IMR-90 (cell line): Measurements from ENCODE around the gene LIN7B. TPM values are rescaled to one million over a fixed set of nuclear protein-coding genes. Genes with fewer than 3 reads are reported as not detected.

Source experiments
- ATAC-seq: fragments of 200-7000 bp; cut with Tn5 transposase; 2 replicates; pipeline ENCODE4 v1.9.1; 2020; ENCODE audit warnings: low read depth, mild to moderate bottlenecking, moderate library complexity
- BruUV-seq: library from RNA; stranded (reverse); fragments of 400-500 nt; replicated peaks from 2 replicates; lab custom pipeline; 2021; lab: Mats Ljungman, UMichigan
- CTCF ChIA-PET: fragments of 300-600 bp; formaldehyde crosslinking; extraction: SDS; loops from one replicate; lab custom pipeline; 2021; ENCODE audit warnings: antibody characterized with exemption; lab: Yijun Ruan, JAX
- POLR2A ChIA-PET: fragments of 300-600 bp; sonication (Branson Sonifier 250); formaldehyde crosslinking; loops from one replicate; lab custom pipeline; 2022; ENCODE audit warnings: antibody characterized with exemption; ENCODE audit not compliant: unreplicated experiment; lab: Charles Lee
- DNase-seq: peaks from one replicate; pipeline ENCODE4 v3.0.0; 2013
- H2AFZ ChIP-seq: replicated peaks from 2 replicates; pipeline ENCODE3; 2013; ENCODE audit warnings: low read length, mild to moderate bottlenecking; ENCODE audit not compliant: poor library complexity
- H2AK5ac ChIP-seq: 2 replicates; pipeline ENCODE4 v1.6.1; 2013; ENCODE audit warnings: low read depth, low read length, inconsistent platforms
- H2AK9ac ChIP-seq: replicated peaks from 2 replicates; pipeline ENCODE3; 2013; ENCODE audit warnings: mild to moderate bottlenecking, low read depth, low read length, moderate library complexity; ENCODE audit not compliant: poor library complexity
- H2BK120ac ChIP-seq: 2 replicates; pipeline ENCODE4 v1.6.1; 2013; ENCODE audit warnings: low read depth, low read length, inconsistent platforms
- H2BK15ac ChIP-seq: 3 replicates; pipeline ENCODE4 v1.6.1; 2013; ENCODE audit warnings: low read depth, low read length, inconsistent platforms
- H2BK20ac ChIP-seq: 2 replicates; pipeline ENCODE4 v1.6.1; 2013; ENCODE audit warnings: low read depth, mild to moderate bottlenecking, inconsistent platforms, low read length, moderate library complexity
- H2BK5ac ChIP-seq: 2 replicates; pipeline ENCODE4 v1.6.1; 2013; ENCODE audit warnings: mild to moderate bottlenecking, low read depth, low read length, inconsistent platforms; ENCODE audit not compliant: poor library complexity, severe bottlenecking
- H3K14ac ChIP-seq: replicated peaks from 2 replicates; pipeline ENCODE4 v1.6.1; 2013; ENCODE audit warnings: low read depth, low read length, inconsistent platforms
- H3K18ac ChIP-seq: 2 replicates; pipeline ENCODE4 v1.6.1; 2013; ENCODE audit warnings: low read depth, low read length, control low read depth
- H3K23ac ChIP-seq: 2 replicates; pipeline ENCODE4 v1.6.1; 2013; ENCODE audit warnings: low read depth, low read length, inconsistent platforms
- H3K27ac ChIP-seq: 2 replicates; pipeline ENCODE4 v1.5.1; 2013; ENCODE audit warnings: mild to moderate bottlenecking, control low read depth, low read length; ENCODE audit not compliant: insufficient read depth
- H3K27me3 ChIP-seq: 2 replicates; pipeline ENCODE4 v1.6.1; 2013; ENCODE audit warnings: low read length; ENCODE audit not compliant: control insufficient read depth, insufficient read depth
- H3K36me3 ChIP-seq: 2 replicates; pipeline ENCODE4 v1.6.1; 2013; ENCODE audit warnings: low read length, mixed read lengths; ENCODE audit not compliant: control insufficient read depth, insufficient read depth
- H3K4ac ChIP-seq: 2 replicates; pipeline ENCODE4 v1.6.1; 2013; ENCODE audit warnings: low read depth, low read length, inconsistent platforms
- H3K4me1 ChIP-seq: 2 replicates; pipeline ENCODE4 v1.6.1; 2013; ENCODE audit warnings: low read length, mixed read lengths; ENCODE audit not compliant: control insufficient read depth, insufficient read depth
- H3K4me2 ChIP-seq: 2 replicates; pipeline ENCODE4 v1.6.1; 2013; ENCODE audit warnings: low read depth, mild to moderate bottlenecking, control low read depth, low read length, moderate library complexity
- H3K4me3 ChIP-seq: 2 replicates; pipeline ENCODE4 v1.5.1; 2013; ENCODE audit warnings: low read depth, mild to moderate bottlenecking, control low read depth, low read length, moderate library complexity; ENCODE audit not compliant: insufficient read depth
- H3K56ac ChIP-seq: 2 replicates; pipeline ENCODE4 v1.6.1; 2013; ENCODE audit warnings: low read length, inconsistent platforms; ENCODE audit not compliant: insufficient read depth; ENCODE audit errors: extremely low read depth
- H3K79me1 ChIP-seq, 2 experiments: 2 replicates each; pipeline ENCODE4 v1.6.1; 2013; ENCODE audit warnings: low read length in 2 of 2, inconsistent platforms in 1 of 2, low read depth in 1 of 2
- H3K9ac ChIP-seq: 2 replicates; pipeline ENCODE4 v1.6.1; 2013; ENCODE audit warnings: low read depth, low read length, control low read depth
- H3K9me1 ChIP-seq: 2 replicates; pipeline ENCODE4 v1.6.1; 2013; ENCODE audit warnings: low read length, inconsistent platforms; ENCODE audit not compliant: insufficient read depth
- H3K9me3 ChIP-seq: 2 replicates; pipeline ENCODE4 v1.6.1; 2013; ENCODE audit warnings: low read length; ENCODE audit not compliant: control insufficient read depth, insufficient read depth
- H4K20me1 ChIP-seq: 2 replicates; pipeline ENCODE4 v1.6.1; 2013; ENCODE audit warnings: low read length, inconsistent platforms; ENCODE audit not compliant: insufficient read depth
- H4K5ac ChIP-seq: 2 replicates; pipeline ENCODE4 v1.6.1; 2013; ENCODE audit warnings: mild to moderate bottlenecking, low read depth, low read length, control low read depth
- H4K8ac ChIP-seq, 2 experiments: 2 replicates each; pipeline ENCODE4 v1.6.1; 2013; ENCODE audit warnings: low read depth in 2 of 2, low read length in 2 of 2, control low read depth in 1 of 2, inconsistent platforms in 1 of 2
- H4K91ac ChIP-seq: 2 replicates; pipeline ENCODE4 v1.6.1; 2013; ENCODE audit warnings: low read depth, low read length, inconsistent platforms; ENCODE audit not compliant: insufficient read depth
- BHLHE40 ChIP-seq: fragments of 150-350 bp; IDR thresholded peaks from 2 replicates; pipeline ENCODE4 v1.6.1; 2016; ENCODE audit warnings: mild to moderate bottlenecking, low read depth, low read length
- CEBPB ChIP-seq: IDR thresholded peaks from 2 replicates; pipeline ENCODE4 v1.6.1; 2012; ENCODE audit warnings: low read depth, low read length, improper control_type of control experiment
- CHD1 ChIP-seq: IDR thresholded peaks from 2 replicates; pipeline ENCODE4 v1.6.1; 2012; ENCODE audit warnings: low read depth, low read length, improper control_type of control experiment
- ELK1 ChIP-seq: fragments of 150-350 bp; IDR thresholded peaks from 2 replicates; pipeline ENCODE4 v1.6.1; 2016; ENCODE audit warnings: low read depth, mild to moderate bottlenecking, low read length, moderate library complexity, borderline replicate concordance
- FOS ChIP-seq: fragments of 150-350 bp; IDR thresholded peaks from 2 replicates; pipeline ENCODE4 v1.6.1; 2016; ENCODE audit warnings: low read depth, low read length
- POLR2A ChIP-seq: IDR thresholded peaks from 2 replicates; pipeline ENCODE4 v1.6.1; 2012; ENCODE audit warnings: mild to moderate bottlenecking, low read depth, low read length
- RCOR1 ChIP-seq: IDR thresholded peaks from 2 replicates; pipeline ENCODE4 v1.6.1; 2012; ENCODE audit warnings: mild to moderate bottlenecking, low read length, improper control_type of control experiment; ENCODE audit not compliant: insufficient replicate concordance
- RFX5 ChIP-seq: IDR thresholded peaks from 2 replicates; pipeline ENCODE4 v1.8.0; 2012; ENCODE audit warnings: low read depth, mild to moderate bottlenecking, low read length, moderate library complexity
- SMC3 ChIP-seq: fragments of 150-350 bp; IDR thresholded peaks from 2 replicates; pipeline ENCODE4 v1.6.1; 2016; ENCODE audit warnings: low read depth, mild to moderate bottlenecking, antibody characterized with exemption, low read length, moderate library complexity
- WGBS, 2 experiments: methylation state at CpG; one replicate each; pipeline versions ENCODE4 v1.1.5 to v1.1.7; 2013; ENCODE audit warnings: missing lambda C conversion rate in 2 of 2; ENCODE audit not compliant: insufficient read length in 1 of 2; ENCODE audit errors: extremely low coverage in 2 of 2; 5-methylcytosine and 5-hydroxymethylcytosine counted together
- dilution Hi-C: fragments of 300-500 bp; cut with HindIII; formaldehyde crosslinking; loops from one replicate; pipeline ENCODE4 v1.14.3; 2018; ENCODE audit warnings: low sequenced_read_pairs; ENCODE audit not compliant: unreplicated experiment
- in situ Hi-C: fragments of 300-500 bp; cut with MboI; formaldehyde crosslinking; loops from 3 replicates; pipeline ENCODE4 v1.14.3; 2019; ENCODE audit warnings: low sequenced_read_pairs, inconsistent platforms, mixed read lengths
- intact Hi-C: fragments of 100-400 bp; cut with micrococcal nuclease; formaldehyde crosslinking; loops from 2 replicates; pipeline ENCODE4 v1.10.0; 2022
- polyA plus RNA-seq, 3 experiments: library from polyadenylated mRNA; depleted of rRNA; stranded (reverse); fragments of >200 nt; gene quantifications; 2 replicates each; pipeline ENCODE4 v1.2.3, GENCODE V29; 2012; ENCODE audit warnings: low replicate concordance in 1 of 3
- total RNA-seq: library from RNA; depleted of rRNA; stranded (reverse); fragments of >200 nt; gene quantifications from 2 replicates; pipeline ENCODE4 v1.2.3, GENCODE V29; 2012

Gene LIN7B
- total and polyA plus RNA-seq, 2 of the 4 experiments (the other 2 are of a cell fraction), result 3.8 to 8.0 TPM

DNA sequence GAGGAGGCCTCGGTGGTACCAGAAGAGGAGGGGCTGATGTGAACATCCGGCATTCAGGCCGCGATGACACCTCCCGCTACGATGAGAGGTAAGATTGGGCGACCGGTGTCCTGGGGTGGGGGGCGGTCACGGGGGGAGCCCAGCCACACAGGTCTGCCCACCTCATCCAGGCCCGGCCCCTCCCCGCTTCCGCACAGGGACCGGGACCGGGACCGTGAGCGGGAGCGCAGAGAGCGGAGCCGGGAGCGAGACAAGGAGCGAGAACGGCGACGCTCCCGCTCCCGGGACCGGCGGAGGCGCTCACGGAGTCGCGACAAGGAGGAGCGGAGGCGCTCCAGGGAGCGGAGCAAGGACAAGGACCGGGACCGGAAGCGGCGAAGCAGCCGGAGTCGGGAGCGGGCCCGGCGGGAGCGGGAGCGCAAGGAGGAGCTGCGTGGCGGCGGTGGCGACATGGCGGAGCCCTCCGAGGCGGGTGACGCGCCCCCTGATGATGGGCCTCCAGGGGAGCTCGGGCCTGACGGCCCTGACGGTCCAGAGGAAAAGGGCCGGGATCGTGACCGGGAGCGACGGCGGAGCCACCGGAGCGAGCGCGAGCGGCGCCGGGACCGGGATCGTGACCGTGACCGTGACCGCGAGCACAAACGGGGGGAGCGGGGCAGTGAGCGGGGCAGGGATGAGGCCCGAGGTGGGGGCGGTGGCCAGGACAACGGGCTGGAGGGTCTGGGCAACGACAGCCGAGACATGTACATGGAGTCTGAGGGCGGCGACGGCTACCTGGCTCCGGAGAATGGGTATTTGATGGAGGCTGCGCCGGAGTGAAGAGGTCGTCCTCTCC is 6.3 kb upstream of the LIN7B start:
- Histone ChIP-seq H2AK5ac (no peak overlapping the region), H3K4me3 (no peak overlapping the region), H3K36me3 (peaks cover 61% of the 10 kb centered on the region), H4K5ac (no peak overlapping the region), H2AK9ac (no peak overlapping the region), H4K91ac (no peak overlapping the region), H2BK15ac (no peak overlapping the region), H2BK20ac (no peak overlapping the region), H3K27ac (no peak overlapping the region), H3K9ac (no peak overlapping the region), H4K20me1 (peaks cover 38% of the 10 kb centered on the region), H2AFZ (no peak overlapping the region), H3K23ac (no peak overlapping the region), H3K4me2 (no peak overlapping the region), H3K56ac (no peak overlapping the region), H4K8ac (no peak overlapping the region), H3K79me1 (peaks cover 8 to 49% of the 10 kb centered on the region in 2 experiments; a peak in 3 of 4 replicates), H3K9me1 (peaks cover 5% of the 10 kb centered on the region; the same call in 1 of the 2 replicates), H3K27me3 (no peaks in the 10 kb centered on the region), H3K18ac (no peak overlapping the region), H3K14ac (no peak overlapping the region), H3K4me1 (no peaks in the 10 kb centered on the region), H3K9me3 (no peaks in the 10 kb centered on the region), H2BK120ac (no peak overlapping the region), H3K4ac (no peak overlapping the region), H2BK5ac (no peak overlapping the region)
- ATAC-seq (no peak), DNase-seq (no peak)
- in situ Hi-C loops (no loop called here), dilution Hi-C loops (no loop called here), intact Hi-C loops (no loop called here)
- ChIA-PET CTCF (no interaction called here), POLR2A (no interaction called here)
- TSS peak; percentile 54 for BruUV-seq
- TF ChIP-seq BHLHE40 (no peak), SMC3 (no peak), RCOR1 (no peak), FOS (no peak), RFX5 (no peak), POLR2A (no peak), CHD1 (no peak), CEBPB (no peak), ELK1 (no peak)
- 97% methylated on average over 48 of the region's 93 CpGs; no CpG with 5 or more reads in 1 of the 2 experiments for WGBS, 2 experiments
